ENCODE data around the gene KCNE4. TPM values are rescaled to one million over a fixed set of nuclear protein-coding genes. Genes with fewer than 3 reads are reported as not detected.

KCNE4 gene
- total RNA-seq, 2 experiments from 2014 or later = not detected

- Mint-ChIP-seq H3K4me3 (no peak overlapping the region), H3K4me1 (ENCODE audit: low read depth) (no peaks in the 10 kb centered on the region), H3K27ac (no peak overlapping the region), H3K36me3 (ENCODE audit: low read depth) (no peaks in the 10 kb centered on the region), H3K27me3 (ENCODE audit: low read depth) (no peaks in the 10 kb centered on the region), H3K9me3 (ENCODE audit: insufficient read depth) (no peaks in the 10 kb centered on the region)
- ChIA-PET CTCF (no interaction called here), POLR2A (no interaction called here)
- DNase-seq (no peak), ATAC-seq (no peak)
Observed at GRCh38 chr2:223083402-223084070, 31.5 kb downstream of the KCNE4 start.

GRCh38 chr2:223084873-223085272, 32.9 kb downstream of the KCNE4 start:
- no peak overlapping the region for H3K4me3 Mint-ChIP-seq
- CTCF ChIA-PET = no interaction called here
- no peaks in the 10 kb centered on the region for H3K9me3 Mint-ChIP-seq (ENCODE audit: insufficient read depth)
- ATAC-seq (no peak), DNase-seq (no peak)
- no peak overlapping the region for H3K27ac Mint-ChIP-seq
- POLR2A ChIA-PET = no interaction called here
- no peaks in the 10 kb centered on the region for H3K36me3 Mint-ChIP-seq (ENCODE audit: low read depth)
- no peaks in the 10 kb centered on the region for H3K4me1 Mint-ChIP-seq (ENCODE audit: low read depth)
- H3K27me3 Mint-ChIP-seq (ENCODE audit: low read depth) = no peaks in the 10 kb centered on the region

- POLR2A ChIA-PET = no interaction called here
Observed at GRCh38 chr2:223086370-223086981, 34.5 kb downstream of the KCNE4 start.

GRCh38 chr2:223087466-223087865, 35.5 kb downstream of the KCNE4 start:
- CTCF ChIA-PET = no interaction called here

More at GRCh38 chr2:223086370-223086981, 34.5 kb downstream of the KCNE4 start:
- H3K36me3 Mint-ChIP-seq (ENCODE audit: low read depth) = no peaks in the 10 kb centered on the region
- no peak overlapping the region for H3K27ac Mint-ChIP-seq
- H3K9me3 Mint-ChIP-seq (ENCODE audit: insufficient read depth) = no peaks in the 10 kb centered on the region
- H3K4me1 Mint-ChIP-seq (ENCODE audit: low read depth) = no peaks in the 10 kb centered on the region
- no peak overlapping the region for H3K4me3 Mint-ChIP-seq
- ATAC-seq (no peak), DNase-seq (no peak)
- CTCF ChIA-PET = no interaction called here
- H3K27me3 Mint-ChIP-seq (ENCODE audit: low read depth) = no peaks in the 10 kb centered on the region

GRCh38 chr2:223088866-223089265, 36.9 kb downstream of the KCNE4 start:
- POLR2A ChIA-PET = no interaction called here

More at GRCh38 chr2:223087466-223087865, 35.5 kb downstream of the KCNE4 start:
- Mint-ChIP-seq H3K9me3 (ENCODE audit: insufficient read depth) (no peaks in the 10 kb centered on the region), H3K4me3 (no peak overlapping the region), H3K27me3 (ENCODE audit: low read depth) (no peaks in the 10 kb centered on the region), H3K36me3 (ENCODE audit: low read depth) (no peaks in the 10 kb centered on the region), H3K4me1 (ENCODE audit: low read depth) (no peaks in the 10 kb centered on the region), H3K27ac (no peak overlapping the region)
- ATAC-seq = no peak
- POLR2A ChIA-PET = no interaction called here
- no peak for DNase-seq

GRCh38 chr2:223090039-223090438, 38.0 kb downstream of the KCNE4 start:
- H3K4me3 Mint-ChIP-seq = no peak overlapping the region
- no peaks in the 10 kb centered on the region for H3K27me3 Mint-ChIP-seq (ENCODE audit: low read depth)
- ChIA-PET POLR2A (no interaction called here), CTCF (no interaction called here)
- no peaks in the 10 kb centered on the region for H3K4me1 Mint-ChIP-seq (ENCODE audit: low read depth)
- no peak for ATAC-seq
- no peak overlapping the region for H3K27ac Mint-ChIP-seq
- no peaks in the 10 kb centered on the region for H3K36me3 Mint-ChIP-seq (ENCODE audit: low read depth)
- no peaks in the 10 kb centered on the region for H3K9me3 Mint-ChIP-seq (ENCODE audit: insufficient read depth)
- no peak for DNase-seq

More at GRCh38 chr2:223088866-223089265, 36.9 kb downstream of the KCNE4 start:
- H3K4me1 Mint-ChIP-seq (ENCODE audit: low read depth) = no peaks in the 10 kb centered on the region
- H3K36me3 Mint-ChIP-seq (ENCODE audit: low read depth) = no peaks in the 10 kb centered on the region
- H3K9me3 Mint-ChIP-seq (ENCODE audit: insufficient read depth) = no peaks in the 10 kb centered on the region
- H3K27me3 Mint-ChIP-seq (ENCODE audit: low read depth) = no peaks in the 10 kb centered on the region
- H3K27ac Mint-ChIP-seq = no peak overlapping the region
- H3K4me3 Mint-ChIP-seq = no peak overlapping the region
- DNase-seq (no peak), ATAC-seq (no peak)
- CTCF ChIA-PET = no interaction called here

- CTCF ChIA-PET = no interaction called here
Observed at GRCh38 chr2:223090540-223091235, 38.7 kb downstream of the KCNE4 start.

GRCh38 chr2:223092667-223093066, 40.7 kb downstream of the KCNE4 start:
- DNase-seq (no peak), ATAC-seq (no peak)
- Mint-ChIP-seq H3K27me3 (ENCODE audit: low read depth) (no peaks in the 10 kb centered on the region), H3K4me1 (ENCODE audit: low read depth) (no peaks in the 10 kb centered on the region), H3K9me3 (ENCODE audit: insufficient read depth) (no peaks in the 10 kb centered on the region), H3K4me3 (no peak overlapping the region), H3K36me3 (ENCODE audit: low read depth) (no peaks in the 10 kb centered on the region), H3K27ac (no peak overlapping the region)
- POLR2A ChIA-PET = no interaction called here
- CTCF ChIA-PET = no interaction called here

More at GRCh38 chr2:223090540-223091235, 38.7 kb downstream of the KCNE4 start:
- H3K27me3 Mint-ChIP-seq (ENCODE audit: low read depth) = no peaks in the 10 kb centered on the region
- ATAC-seq (no peak), DNase-seq (no peak)
- no peak overlapping the region for H3K4me3 Mint-ChIP-seq
- H3K27ac Mint-ChIP-seq = no peak overlapping the region
- H3K4me1 Mint-ChIP-seq (ENCODE audit: low read depth) = no peaks in the 10 kb centered on the region
- POLR2A ChIA-PET = no interaction called here
- no peaks in the 10 kb centered on the region for H3K36me3 Mint-ChIP-seq (ENCODE audit: low read depth)
- no peaks in the 10 kb centered on the region for H3K9me3 Mint-ChIP-seq (ENCODE audit: insufficient read depth)

- ATAC-seq (no peak), DNase-seq (no peak)
- Mint-ChIP-seq H3K27me3 (ENCODE audit: low read depth) (no peaks in the 10 kb centered on the region), H3K4me3 (no peak overlapping the region), H3K27ac (no peak overlapping the region), H3K36me3 (ENCODE audit: low read depth) (no peaks in the 10 kb centered on the region), H3K4me1 (ENCODE audit: low read depth) (no peaks in the 10 kb centered on the region), H3K9me3 (ENCODE audit: insufficient read depth) (no peaks in the 10 kb centered on the region)
- ChIA-PET CTCF (no interaction called here), POLR2A (no interaction called here)
Observed at GRCh38 chr2:223093436-223094241, 41.6 kb downstream of the KCNE4 start.

- Mint-ChIP-seq H3K4me1 (ENCODE audit: low read depth) (no peaks in the 10 kb centered on the region), H3K36me3 (ENCODE audit: low read depth) (no peaks in the 10 kb centered on the region), H3K27me3 (ENCODE audit: low read depth) (no peaks in the 10 kb centered on the region), H3K9me3 (ENCODE audit: insufficient read depth) (no peaks in the 10 kb centered on the region), H3K27ac (no peak overlapping the region), H3K4me3 (no peak overlapping the region)
- DNase-seq (no peak), ATAC-seq (no peak)
- ChIA-PET POLR2A (no interaction called here), CTCF (no interaction called here)
Observed at GRCh38 chr2:223095207-223095606, 43.2 kb downstream of the KCNE4 start.

- CTCF ChIA-PET = no interaction called here
- Mint-ChIP-seq H3K4me1 (ENCODE audit: low read depth) (no peaks in the 10 kb centered on the region), H3K27ac (no peak overlapping the region), H3K9me3 (ENCODE audit: insufficient read depth) (no peaks in the 10 kb centered on the region), H3K36me3 (ENCODE audit: low read depth) (no peaks in the 10 kb centered on the region), H3K4me3 (no peak overlapping the region), H3K27me3 (ENCODE audit: low read depth) (no peaks in the 10 kb centered on the region)
- DNase-seq = no peak
- POLR2A ChIA-PET = no interaction called here
- ATAC-seq = no peak
Observed at GRCh38 chr2:223096235-223096970, 44.4 kb downstream of the KCNE4 start.
